BJ (cell line): ENCODE measurements around the gene GAPVD1. TPM values are rescaled to one million over a fixed set of nuclear protein-coding genes. Genes with fewer than 3 reads are reported as not detected.

ENCODE experiments used
- CTCF ChIA-PET: fragments of 350-600 bp; formaldehyde crosslinking; extraction: SDS; loops from one replicate; lab custom pipeline; 2021; ENCODE audit warnings: antibody characterized with exemption, inconsistent platforms; lab: Yijun Ruan, JAX
- POLR2A ChIA-PET: fragments of 300-600 bp; sonication (Branson Sonifier 250); formaldehyde crosslinking; extraction: SDS; loops from one replicate; lab custom pipeline; 2021; ENCODE audit warnings: antibody characterized with exemption; lab: Charles Lee
- DNase-seq: peaks from one replicate; pipeline ENCODE4 v3.0.0-alpha.2; 2011; ENCODE audit warnings: low read depth
- H3K27me3 ChIP-seq: 2 replicates; pipeline ENCODE4 v1.6.0; 2011; ENCODE audit warnings: low read length; ENCODE audit not compliant: control insufficient read depth, insufficient read depth
- H3K36me3 ChIP-seq: 2 replicates; pipeline ENCODE4 v1.5.1; 2011; ENCODE audit warnings: low read length; ENCODE audit not compliant: control insufficient read depth, insufficient read depth
- H3K4me3 ChIP-seq: 2 replicates; pipeline ENCODE4 v1.5.1; 2011; ENCODE audit warnings: low read depth, mild to moderate bottlenecking, control low read depth, low read length
- CTCF ChIP-seq: IDR thresholded peaks from 2 replicates; pipeline ENCODE4 v1.5.1; 2011; ENCODE audit warnings: low read depth, mild to moderate bottlenecking, control low read depth, inconsistent platforms, low read length, moderate library complexity; ENCODE audit not compliant: insufficient read depth
- polyA plus RNA-seq: library from polyadenylated mRNA; depleted of rRNA; stranded (reverse); fragments of >200 nt; gene quantifications from 2 replicates; pipeline ENCODE4 v1.2.3, GENCODE V29; 2011

Gene GAPVD1
- polyA plus RNA-seq, 1 experiment = 11.6 TPM

- ChIA-PET CTCF (no interaction called here), POLR2A (no interaction called here)
- DNase-seq = no peak
- Histone ChIP-seq H3K27me3 (0 out of 2 replicates have a peak, but pooled peaks cover 1% of the 10 kb centered on the region), H3K36me3 (no peaks in the 10 kb centered on the region), H3K4me3 (no peak overlapping the region)
- no peak for TF ChIP-seq CTCF
These were observed 130.1 kb downstream of the GAPVD1 start for GRCh38 chr9:125391704-125392103.

- H3K27me3 ChIP-seq = no peaks in the 10 kb centered on the region
- no peak for TF ChIP-seq CTCF
- DNase-seq = no peak
- POLR2A ChIA-PET = no interaction called here
- no peaks in the 10 kb centered on the region for H3K36me3 ChIP-seq
- CTCF ChIA-PET = no interaction called here
- no peak overlapping the region for H3K4me3 ChIP-seq
These were observed 131.8 kb downstream of the GAPVD1 start for GRCh38 chr9:125393426-125393825.

GRCh38 chr9:125396799-125397198 lies 135.2 kb downstream of the GAPVD1 start:
- ChIA-PET CTCF (interaction anchor here (0.7 kb wide), 2 partner anchors 14 to 785 kb away, joined by 3 read pairs; no protein-coding TSS in a partner anchor), POLR2A (no interaction called here)
- no peak for TF ChIP-seq CTCF
- Histone ChIP-seq H3K36me3 (no peaks in the 10 kb centered on the region), H3K27me3 (no peaks in the 10 kb centered on the region), H3K4me3 (no peak overlapping the region)
- DNase-seq = no peak

DNA sequence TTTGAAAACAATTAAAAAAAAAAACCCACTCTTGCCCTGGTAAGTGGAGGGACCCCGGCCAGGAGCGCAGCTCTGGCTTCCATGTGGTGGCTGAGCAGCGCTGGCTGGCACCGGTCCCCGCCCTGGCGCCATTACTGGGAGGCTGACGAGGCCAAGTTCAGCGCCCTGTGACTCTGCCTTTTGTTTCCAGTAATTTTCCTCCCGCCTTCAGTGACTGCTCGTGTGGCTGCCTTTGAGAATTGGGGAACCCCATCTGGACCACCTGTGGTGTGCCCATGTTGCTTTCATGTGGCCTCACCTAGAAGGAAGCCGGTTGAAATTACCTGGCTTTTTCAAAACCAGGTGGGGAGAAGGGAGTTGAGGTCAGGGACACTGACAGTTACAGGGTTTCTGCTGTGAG lies 136.1 kb downstream of the GAPVD1 start:
- no peak for DNase-seq
- POLR2A ChIA-PET = no interaction called here
- H3K4me3 ChIP-seq = no peak overlapping the region
- no peak for TF ChIP-seq CTCF
- no peaks in the 10 kb centered on the region for H3K27me3 ChIP-seq
- no peaks in the 10 kb centered on the region for H3K36me3 ChIP-seq
- CTCF ChIA-PET = no interaction called here

DNA sequence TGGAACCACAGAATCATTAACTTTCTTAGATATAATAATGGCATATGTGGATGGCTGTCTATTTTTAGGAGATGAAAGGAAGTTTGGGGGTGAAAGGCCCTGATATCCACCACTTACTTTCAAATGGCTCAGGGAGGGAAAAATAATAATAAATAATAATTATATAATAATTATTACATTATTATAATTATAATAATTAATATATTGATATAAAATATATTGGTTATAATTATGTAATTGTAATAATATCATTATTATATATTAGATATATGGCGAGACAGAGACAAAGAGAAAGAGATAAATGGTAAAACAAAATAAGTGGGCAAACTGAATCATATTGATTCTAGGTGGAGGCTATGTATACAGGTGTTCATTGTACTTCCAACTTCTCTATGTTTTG lies 136.6 kb downstream of the GAPVD1 start:
- H3K27me3 ChIP-seq = no peaks in the 10 kb centered on the region
- ChIA-PET CTCF (no interaction called here), POLR2A (no interaction called here)
- H3K4me3 ChIP-seq = no peak overlapping the region
- DNase-seq = no peak
- no peak for TF ChIP-seq CTCF
- H3K36me3 ChIP-seq = no peaks in the 10 kb centered on the region
